ENCODE results near the gene IL6.

The IL6 gene

GRCh38 chr7:22733761-22734160, 6.8 kb downstream of the IL6 start:
- H3K4me2 ChIP-seq (ENCODE audit: low read depth, low read length) = no peak overlapping the region
- no peak overlapping the region for H3K9ac ChIP-seq (ENCODE audit: low read length)
- H3K9me3 ChIP-seq (replicated peaks; ENCODE audit: insufficient read depth, low read length) = no peaks in the 10 kb centered on the region
- no peak for DNase-seq
- H3F3A ChIP-seq (ENCODE audit: insufficient read depth, low read length) = 0 out of 2 replicates have a peak, but pooled peaks cover 4% of the 10 kb centered on the region
- H3K4me3 ChIP-seq (ENCODE audit: low read length) = no peak overlapping the region
- peaks cover 8% of the 10 kb centered on the region; the same call in 1 of the 2 replicates for H3K4me1 ChIP-seq (ENCODE audit: low read length)
- no peak overlapping the region for H2AFZ ChIP-seq (ENCODE audit: low read length)
- no peaks in the 10 kb centered on the region for H3K9me2 ChIP-seq (replicated peaks; ENCODE audit: insufficient read depth, low read length)
- H4K20me1 ChIP-seq (ENCODE audit: insufficient read depth, low read length) = no peaks in the 10 kb centered on the region
- TF ChIP-seq EZH2phosphoT487 (IDR thresholded peaks at IDR 0.05; ENCODE audit: low read length) = no peak
- TF ChIP-seq EZH2 (optimal IDR thresholded peaks at IDR 0.05; ENCODE audit: low read depth, low read length) = no peak
- no peak for TF ChIP-seq CTCF (IDR thresholded peaks at IDR 0.05; ENCODE audit: low read length)
- no peaks in the 10 kb centered on the region for H3K27me3 ChIP-seq (replicated peaks; ENCODE audit: insufficient read depth, low read length)
- no peaks in the 10 kb centered on the region for H3K36me3 ChIP-seq (replicated peaks; ENCODE audit: insufficient read depth, low read length)
- H3K79me2 ChIP-seq (ENCODE audit: low read length) = no peaks in the 10 kb centered on the region
- H3K27ac ChIP-seq (ENCODE audit: low read length) = no peak overlapping the region

- no peaks in the 10 kb centered on the region for H3F3A ChIP-seq (ENCODE audit: insufficient read depth, low read length)
- no peak for DNase-seq
- H4K20me1 ChIP-seq (ENCODE audit: insufficient read depth, low read length) = no peaks in the 10 kb centered on the region
- H3K27me3 ChIP-seq (replicated peaks; ENCODE audit: insufficient read depth, low read length) = no peaks in the 10 kb centered on the region
- H3K9me3 ChIP-seq (replicated peaks; ENCODE audit: insufficient read depth, low read length) = no peaks in the 10 kb centered on the region
- H3K4me3 ChIP-seq (ENCODE audit: low read length) = no peak overlapping the region
- H3K9ac ChIP-seq (ENCODE audit: low read length) = no peak overlapping the region
- no peaks in the 10 kb centered on the region for H3K79me2 ChIP-seq (ENCODE audit: low read length)
- no peaks in the 10 kb centered on the region for H3K4me1 ChIP-seq (ENCODE audit: low read length)
- H3K9me2 ChIP-seq (replicated peaks; ENCODE audit: insufficient read depth, low read length) = no peaks in the 10 kb centered on the region
- no peak overlapping the region for H3K4me2 ChIP-seq (ENCODE audit: low read depth, low read length)
- no peak overlapping the region for H3K27ac ChIP-seq (ENCODE audit: low read length)
- no peak for TF ChIP-seq CTCF (IDR thresholded peaks at IDR 0.05; ENCODE audit: low read length)
- no peak for TF ChIP-seq EZH2phosphoT487 (IDR thresholded peaks at IDR 0.05; ENCODE audit: low read length)
- no peak for TF ChIP-seq EZH2 (optimal IDR thresholded peaks at IDR 0.05; ENCODE audit: low read depth, low read length)
- H2AFZ ChIP-seq (ENCODE audit: low read length) = no peak overlapping the region
- H3K36me3 ChIP-seq (replicated peaks; ENCODE audit: insufficient read depth, low read length) = no peaks in the 10 kb centered on the region
These were observed 16.0 kb downstream of the IL6 start for GRCh38 chr7:22743014-22743413.

DNA sequence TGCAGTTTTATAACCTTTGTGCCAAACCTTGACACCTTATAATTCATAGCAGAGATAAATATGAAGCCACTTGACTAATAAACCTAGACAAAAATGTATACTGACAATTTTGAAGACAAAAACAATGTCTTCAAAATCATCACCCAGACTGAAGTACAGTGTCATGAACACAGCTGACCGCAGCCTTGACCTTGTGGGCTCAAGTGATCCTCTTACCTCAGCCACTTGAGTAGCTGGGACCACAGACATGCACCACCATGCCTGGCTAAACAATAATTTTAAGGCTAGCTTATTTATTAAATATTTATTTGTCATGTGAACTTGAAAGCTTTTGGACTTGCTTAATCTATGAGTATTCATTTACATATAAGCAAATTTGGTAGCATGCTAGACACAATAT, 24.3 kb downstream of the IL6 start:
- H3K4me2 ChIP-seq (ENCODE audit: low read depth, low read length) = no peak overlapping the region
- no peak for TF ChIP-seq EZH2 (optimal IDR thresholded peaks at IDR 0.05; ENCODE audit: low read depth, low read length)
- no peak for TF ChIP-seq EZH2phosphoT487 (IDR thresholded peaks at IDR 0.05; ENCODE audit: low read length)
- TF ChIP-seq CTCF (IDR thresholded peaks at IDR 0.05; ENCODE audit: low read length) = no peak
- no peak overlapping the region for H3K27ac ChIP-seq (ENCODE audit: low read length)
- no peaks in the 10 kb centered on the region for H3K9me3 ChIP-seq (replicated peaks; ENCODE audit: insufficient read depth, low read length)
- H3F3A ChIP-seq (ENCODE audit: insufficient read depth, low read length) = no peaks in the 10 kb centered on the region
- H4K20me1 ChIP-seq (ENCODE audit: insufficient read depth, low read length) = no peaks in the 10 kb centered on the region
- H3K9me2 ChIP-seq (replicated peaks; ENCODE audit: insufficient read depth, low read length) = no peaks in the 10 kb centered on the region
- no peaks in the 10 kb centered on the region for H3K4me1 ChIP-seq (ENCODE audit: low read length)
- H3K79me2 ChIP-seq (ENCODE audit: low read length) = no peaks in the 10 kb centered on the region
- H3K27me3 ChIP-seq (replicated peaks; ENCODE audit: insufficient read depth, low read length) = no peaks in the 10 kb centered on the region
- H3K9ac ChIP-seq (ENCODE audit: low read length) = no peak overlapping the region
- DNase-seq = no peak
- no peaks in the 10 kb centered on the region for H3K36me3 ChIP-seq (replicated peaks; ENCODE audit: insufficient read depth, low read length)
- no peak overlapping the region for H2AFZ ChIP-seq (ENCODE audit: low read length)
- no peak overlapping the region for H3K4me3 ChIP-seq (ENCODE audit: low read length)

Data from MM.1S (cell line).